Smooth muscle cell (in vitro differentiated cells): ENCODE results near the gene ZMAT2. TPM values are rescaled to one million over a fixed set of nuclear protein-coding genes. Genes with fewer than 3 reads are reported as not detected.
A peak's percentile ranks its signal among the peaks of the same experiment; 100 is the strongest.

Experiments
- DNase-seq: peaks from one replicate; lab custom pipeline; 2025; ENCODE audit not compliant: unreplicated experiment; lab: John Stamatoyannopoulos, UW
- H2AFZ ChIP-seq: fragments of 200-600 bp; sonication (generic); 2 replicates; pipeline ENCODE4 v1.6.0; 2016; ENCODE audit warnings: antibody characterized with exemption, low read depth, mild to moderate bottlenecking
- H3F3A ChIP-seq: fragments of 200-600 bp; sonication (generic); 2 replicates; pipeline ENCODE4 v1.6.0; 2017; ENCODE audit warnings: antibody characterized with exemption, low read depth
- H3K27ac ChIP-seq: fragments of 200-600 bp; sonication (generic); 2 replicates; pipeline ENCODE4 v1.5.1; 2016; ENCODE audit warnings: low read depth, mild to moderate bottlenecking
- H3K27me3 ChIP-seq: fragments of 200-600 bp; sonication (generic); 2 replicates; pipeline ENCODE4 v1.6.1; 2016; ENCODE audit warnings: low read depth, mild to moderate bottlenecking
- H3K36me3 ChIP-seq: fragments of 200-600 bp; sonication (generic); 2 replicates; pipeline ENCODE4 v1.5.1; 2016; ENCODE audit warnings: low read depth
- H3K4me1 ChIP-seq: fragments of 200-600 bp; sonication (generic); 2 replicates; pipeline ENCODE4 v1.5.1; 2016; ENCODE audit warnings: low read depth
- H3K4me2 ChIP-seq: fragments of 200-600 bp; sonication (generic); 2 replicates; pipeline ENCODE4 v1.6.0; 2016; ENCODE audit warnings: mild to moderate bottlenecking
- H3K4me3 ChIP-seq: fragments of 200-600 bp; sonication (generic); 2 replicates; pipeline ENCODE4 v1.5.1; 2016; ENCODE audit warnings: mild to moderate bottlenecking
- H3K79me2 ChIP-seq: fragments of 200-600 bp; sonication (generic); 2 replicates; pipeline ENCODE4 v1.6.0; 2016; ENCODE audit warnings: low read depth, mild to moderate bottlenecking
- H3K9ac ChIP-seq: fragments of 200-600 bp; sonication (generic); 2 replicates; pipeline ENCODE4 v1.6.0; 2016; ENCODE audit warnings: low read depth
- H3K9me3 ChIP-seq: fragments of 200-600 bp; sonication (generic); replicated peaks from 2 replicates; pipeline ENCODE4 v1.5.1; 2016; ENCODE audit warnings: low read depth
- H4K20me1 ChIP-seq: fragments of 200-600 bp; sonication (generic); 2 replicates; pipeline ENCODE4 v1.6.0; 2016; ENCODE audit warnings: low read depth
- WGBS: methylation state at CpG from one replicate; pipeline ENCODE4 v1.1.7; 2016; ENCODE audit warnings: low lambda C conversion rate; 5-methylcytosine and 5-hydroxymethylcytosine counted together
- polyA plus RNA-seq: library from polyadenylated mRNA; unstranded; fragments of >200 nt; fragmentation: Nextera tagmentation; extraction: Ambion mirVana; gene quantifications from 2 replicates; pipeline ENCODE4 v1.2.1, GENCODE V29; 2016
- total RNA-seq: library from RNA; depleted of rRNA; stranded (reverse); fragments of >200 nt; gene quantifications from 2 replicates; pipeline ENCODE4 v1.2.3, GENCODE V29; 2014
- TF ChIP-seq, protein P1 (sequence below): fragments of 200-600 bp; sonication (generic); IDR thresholded peaks from 2 replicates; pipeline ENCODE4 v1.5.1; 2017; ENCODE audit warnings: borderline replicate concordance, mild to moderate bottlenecking, antibody characterized with exemption; ENCODE audit not compliant: insufficient read depth, poor library complexity, severe bottlenecking

Gene ZMAT2
- total and polyA plus RNA-seq, 2 experiments from 2014 or later = 32.9 to 34.6 TPM

DNA sequence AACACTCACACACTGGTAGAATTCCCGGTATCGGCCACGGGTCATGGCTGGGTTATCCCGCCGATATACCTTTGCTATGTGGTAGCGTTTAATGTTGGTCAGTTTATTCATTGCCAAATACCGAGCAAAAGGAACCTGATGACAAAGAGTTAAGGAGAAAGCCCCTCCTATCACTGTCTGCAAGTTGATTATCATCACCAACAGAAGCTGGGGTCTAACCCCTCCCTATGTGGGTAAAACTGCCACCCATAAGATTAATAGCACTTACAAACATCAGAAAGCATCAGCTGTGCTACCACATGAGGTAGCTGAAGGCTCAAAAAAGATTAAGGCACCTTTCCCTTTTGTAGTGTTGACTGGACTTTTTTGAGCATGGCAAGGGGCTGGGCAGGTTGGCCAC lies 21.3 kb upstream of the ZMAT2 start:
- DNase-seq = no peak
- whole genome bisulfite sequencing = 97% methylated on average over 7 of the region's 7 CpGs
- TF ChIP-seq, protein P1, sequence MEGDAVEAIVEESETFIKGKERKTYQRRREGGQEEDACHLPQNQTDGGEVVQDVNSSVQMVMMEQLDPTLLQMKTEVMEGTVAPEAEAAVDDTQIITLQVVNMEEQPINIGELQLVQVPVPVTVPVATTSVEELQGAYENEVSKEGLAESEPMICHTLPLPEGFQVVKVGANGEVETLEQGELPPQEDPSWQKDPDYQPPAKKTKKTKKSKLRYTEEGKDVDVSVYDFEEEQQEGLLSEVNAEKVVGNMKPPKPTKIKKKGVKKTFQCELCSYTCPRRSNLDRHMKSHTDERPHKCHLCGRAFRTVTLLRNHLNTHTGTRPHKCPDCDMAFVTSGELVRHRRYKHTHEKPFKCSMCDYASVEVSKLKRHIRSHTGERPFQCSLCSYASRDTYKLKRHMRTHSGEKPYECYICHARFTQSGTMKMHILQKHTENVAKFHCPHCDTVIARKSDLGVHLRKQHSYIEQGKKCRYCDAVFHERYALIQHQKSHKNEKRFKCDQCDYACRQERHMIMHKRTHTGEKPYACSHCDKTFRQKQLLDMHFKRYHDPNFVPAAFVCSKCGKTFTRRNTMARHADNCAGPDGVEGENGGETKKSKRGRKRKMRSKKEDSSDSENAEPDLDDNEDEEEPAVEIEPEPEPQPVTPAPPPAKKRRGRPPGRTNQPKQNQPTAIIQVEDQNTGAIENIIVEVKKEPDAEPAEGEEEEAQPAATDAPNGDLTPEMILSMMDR = no peak
- H4K20me1 ChIP-seq = no peaks in the 10 kb centered on the region
- H3K36me3 ChIP-seq = no peaks in the 10 kb centered on the region
- peaks cover 12% of the 10 kb centered on the region for H3F3A ChIP-seq
- no peak overlapping the region for H3K4me2 ChIP-seq
- H2AFZ ChIP-seq = no peak overlapping the region
- no peaks in the 10 kb centered on the region for H3K9me3 ChIP-seq
- H3K27ac ChIP-seq = no peak overlapping the region
- no peaks in the 10 kb centered on the region for H3K4me1 ChIP-seq
- no peak overlapping the region for H3K4me3 ChIP-seq
- H3K27me3 ChIP-seq = no peaks in the 10 kb centered on the region
- no peaks in the 10 kb centered on the region for H3K79me2 ChIP-seq
- no peak overlapping the region for H3K9ac ChIP-seq

DNA sequence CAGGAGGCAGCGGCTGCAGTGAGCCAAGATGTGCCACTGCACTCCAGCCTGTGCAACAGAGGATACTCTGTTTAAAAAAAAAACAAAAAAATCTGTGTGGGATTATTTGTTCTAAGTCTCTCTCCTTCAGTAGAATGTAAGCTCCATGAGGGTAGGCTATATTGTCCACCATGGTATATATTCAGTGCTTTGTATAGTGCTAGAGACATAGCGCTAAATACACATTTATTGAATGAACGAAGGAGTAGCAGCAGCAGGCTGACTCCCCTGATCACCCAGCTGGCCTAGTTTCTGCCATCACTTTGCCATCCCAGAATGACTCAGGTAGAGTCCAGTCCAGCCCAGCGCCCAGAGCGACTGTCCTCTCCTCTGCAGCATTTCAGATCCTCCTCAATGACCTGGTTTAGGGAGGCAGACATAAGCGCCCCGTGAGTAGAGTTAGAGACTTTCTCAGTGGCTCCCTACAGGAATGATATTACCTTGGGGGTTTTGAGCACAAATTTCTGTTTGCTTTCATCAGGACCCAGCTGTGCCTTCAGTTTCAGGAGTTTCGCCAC lies 9.8 kb upstream of the ZMAT2 start:
- H3K4me1 ChIP-seq = peaks cover 12% of the 10 kb centered on the region
- peak overlapping the region; percentile 73 for H3K9ac ChIP-seq
- peak overlapping the region; percentile 73 for H2AFZ ChIP-seq
- H3K36me3 ChIP-seq = no peaks in the 10 kb centered on the region
- H3K4me2 ChIP-seq = peak overlapping the region; percentile 88
- peak overlapping the region; percentile 80 for H3K4me3 ChIP-seq
- H3F3A ChIP-seq = no peaks in the 10 kb centered on the region
- H4K20me1 ChIP-seq = no peaks in the 10 kb centered on the region
- no peak for DNase-seq
- 73% methylated on average over 8 of the region's 8 CpGs for WGBS
- no peaks in the 10 kb centered on the region for H3K27me3 ChIP-seq
- TF ChIP-seq, protein P1 = no peak
- no peaks in the 10 kb centered on the region for H3K9me3 ChIP-seq
- H3K79me2 ChIP-seq = peaks cover 75% of the 10 kb centered on the region
- H3K27ac ChIP-seq = peak overlapping the region; percentile 69

DNA sequence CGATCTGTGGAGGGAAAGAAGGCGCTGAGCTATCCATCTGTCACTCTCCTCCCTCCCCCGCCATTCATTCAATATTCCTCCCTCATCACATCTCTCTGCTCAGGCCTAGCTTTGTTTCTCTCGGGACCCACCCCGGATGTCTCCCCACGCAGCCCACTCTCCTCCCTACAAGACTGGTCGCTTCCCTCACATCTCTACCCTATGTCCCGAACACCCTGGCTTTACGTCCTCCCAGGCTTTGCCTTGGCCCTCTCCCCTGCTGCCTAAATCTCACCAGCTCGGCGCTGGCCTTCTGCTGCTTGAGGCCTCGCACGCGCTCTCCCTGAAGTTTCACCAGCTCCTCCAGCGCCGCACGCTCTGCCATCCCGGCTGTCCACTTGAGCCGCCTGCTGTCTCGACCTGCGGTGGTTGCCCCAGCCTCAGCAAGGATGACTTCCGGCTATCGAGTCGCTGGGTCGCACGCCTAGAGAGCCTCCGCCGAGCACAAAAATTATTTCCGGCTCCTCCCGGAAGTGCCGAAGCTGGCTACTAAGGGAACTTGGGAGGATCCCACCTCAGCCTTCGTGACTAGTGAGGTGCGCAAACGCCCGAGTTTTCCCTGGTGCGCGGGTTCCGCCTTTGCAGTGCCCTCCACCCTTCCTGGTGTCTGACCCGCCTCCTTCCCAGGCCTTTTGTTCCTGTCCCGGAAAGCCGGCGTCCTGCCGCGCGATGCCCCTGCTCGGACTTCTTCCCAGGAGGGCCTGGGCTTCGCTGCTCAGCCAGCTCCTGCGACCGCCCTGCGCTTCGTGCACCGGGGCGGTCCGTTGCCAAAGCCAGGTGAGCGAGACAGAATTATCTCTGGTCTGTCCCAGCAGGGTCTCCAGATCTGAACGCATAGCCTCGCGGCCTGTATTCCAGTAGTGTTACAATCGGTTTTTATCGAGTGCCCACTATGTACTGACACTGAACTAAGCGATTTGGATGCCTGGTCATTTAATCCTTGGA lies 9.0 kb upstream of the ZMAT2 start, which contains the start of the genes HARS1 and HARS2:
HARS1 (minus strand) TSS at position 430 of the 984 bp plus-strand sequence; CDS start at position 364, 66 bp downstream.
HARS2 (plus strand) TSS at position 515 of the 984 bp plus-strand sequence; CDS start at position 709, 194 bp downstream.
- H3K79me2 ChIP-seq = peaks cover 70% of the 10 kb centered on the region
- DNase-seq = peak; percentile 63
- H3K4me1 ChIP-seq = peaks cover 12% of the 10 kb centered on the region
- H3F3A ChIP-seq = no peaks in the 10 kb centered on the region
- peak within 1 kb of the TSS; percentile 81 for H3K9ac ChIP-seq
- H3K36me3 ChIP-seq = no peaks in the 10 kb centered on the region
- peak within 1 kb of the TSS; percentile 69 for H3K27ac ChIP-seq
- TF ChIP-seq, protein P1 = no peak
- no peaks in the 10 kb centered on the region for H4K20me1 ChIP-seq
- peak within 1 kb of the TSS; percentile 78 for H2AFZ ChIP-seq
- no peaks in the 10 kb centered on the region for H3K27me3 ChIP-seq
- WGBS = 1% methylated on average over 60 of the region's 61 CpGs
- H3K9me3 ChIP-seq = no peaks in the 10 kb centered on the region
- H3K4me2 ChIP-seq = peak within 1 kb of the TSS; percentile 88
- H3K4me3 ChIP-seq = peak within 1 kb of the TSS; percentile 80
